ENCODE results near the gene HPX.

Gene HPX

GRCh38 chr11:6389905-6390717, 50.7 kb downstream of the HPX start, which contains the start of gene SMPD1:
TSS of gene SMPD1 (plus strand) at chr11:6390474. CDS start at chr11:6390599, 125 bp downstream.
- peak; percentile 89 for DNase-seq (ENCODE audit: low read depth)

- no peak for DNase-seq (ENCODE audit: low read depth)
Measured at GRCh38 chr11:6388748-6389147, 52.0 kb downstream of the HPX start.

GRCh38 chr11:6387811-6388599, 52.8 kb downstream of the HPX start:
- no peak for DNase-seq (ENCODE audit: low read depth)

- DNase-seq (ENCODE audit: low read depth) = no peak
Measured at GRCh38 chr11:6385046-6385777, 55.6 kb downstream of the HPX start.
